K562 (cell line): Measurements from ENCODE around the gene WNK2. TPM values are rescaled to one million over a fixed set of nuclear protein-coding genes. Genes with fewer than 3 reads are reported as not detected.

ENCODE experiments used
- ATAC-seq: fragments of 200-7000 bp; cut with Tn5 transposase; 3 replicates; pipeline ENCODE4 v1.9.1; 2020; ENCODE audit warnings: moderate library complexity
- BruUV-seq: library from RNA; stranded (reverse); fragments of 400-500 nt; replicated peaks from 2 replicates; lab custom pipeline; 2021; lab: Mats Ljungman, UMichigan
- CTCF ChIA-PET: fragments of 300-600 bp; formaldehyde crosslinking; extraction: SDS; loops from one replicate; lab custom pipeline; 2021; ENCODE audit warnings: low intra/inter-chr PET ratio; lab: Yijun Ruan, JAX
- POLR2A ChIA-PET: fragments of 300-600, 350-650 bp; sonication (Branson Sonifier 250); formaldehyde crosslinking; extraction: SDS; loops from one replicate; lab custom pipeline; 2021; ENCODE audit warnings: antibody characterized with exemption, inconsistent platforms; lab: Yijun Ruan, JAX
- DNase-seq, 4 experiments: peaks; one replicate each; pipeline versions ENCODE4 v3.0.0 to v3.0.0-alpha.2; 2011 to 2018; ENCODE audit warnings: low spot score in 3 of 4, mixed read lengths in 3 of 4; ENCODE audit errors: extremely low read depth in 1 of 4
- FAIRE-seq: peaks from 2 replicates; lab custom pipeline; 2011; peaks lifted over from hg19 to GRCh38; lab: Jason Lieb, UNC
- H2AFZ ChIP-seq: 2 replicates; pipeline ENCODE4 v1.6.0; 2011; ENCODE audit warnings: low read depth, low read length, control low read depth, inconsistent platforms
- H3K27ac ChIP-seq: fragments of 200-600 bp; 3 replicates; pipeline ENCODE4 v1.8.0; 2011; ENCODE audit warnings: low read depth, mild to moderate bottlenecking, control low read depth, inconsistent platforms, low read length, moderate library complexity, mixed read lengths; ENCODE audit errors: extremely low read depth
- H3K27me3 ChIP-seq, 2 experiments: fragments of 300-600 bp in 1 of 2; 2 replicates in 1 of 2; 3 replicates in 1 of 2; pipeline versions ENCODE4 v1.6.0 to v1.8.0; 2011; ENCODE audit warnings: inconsistent platforms in 2 of 2, low read length in 2 of 2, mild to moderate bottlenecking in 1 of 2, mixed read lengths in 1 of 2, moderate library complexity in 1 of 2; ENCODE audit not compliant: control insufficient read depth in 2 of 2, insufficient read depth in 2 of 2
- H3K36me3 ChIP-seq: fragments of 300-600 bp; 3 replicates; pipeline ENCODE4 v1.8.0; 2011; ENCODE audit warnings: mild to moderate bottlenecking, low read length, inconsistent platforms; ENCODE audit not compliant: control insufficient read depth, insufficient read depth
- H3K4me1 ChIP-seq, 2 experiments: fragments of 200-600 bp in 1 of 2; replicated peaks in 1 of 2; 2 replicates in 1 of 2; 3 replicates in 1 of 2; pipeline versions ENCODE4 v1.5.1 to v1.8.0; 2011; ENCODE audit warnings: inconsistent platforms in 2 of 2, low read length in 2 of 2, mild to moderate bottlenecking in 1 of 2, mixed read lengths in 1 of 2, moderate library complexity in 1 of 2; ENCODE audit not compliant: control insufficient read depth in 2 of 2, insufficient read depth in 2 of 2
- H3K4me2 ChIP-seq: 2 replicates; pipeline ENCODE4 v1.6.1; 2011; ENCODE audit warnings: low read length, control low read depth, inconsistent platforms, mixed read lengths; ENCODE audit not compliant: insufficient read depth
- H3K4me3 ChIP-seq: fragments of 200-600 bp; sonication (generic), shearing (Covaris generic); 2 replicates; pipeline ENCODE4 v1.5.1; 2016; ENCODE audit warnings: control low read depth, inconsistent platforms
- H3K79me2 ChIP-seq: fragments of 200-600 bp; 3 replicates; pipeline ENCODE4 v1.8.0; 2011; ENCODE audit warnings: low read length, inconsistent platforms; ENCODE audit not compliant: control insufficient read depth, insufficient read depth
- H3K9ac ChIP-seq, 2 experiments: 2 replicates each; pipeline versions ENCODE4 v1.6.0 to v1.6.1; 2011; ENCODE audit warnings: low read depth in 2 of 2, low read length in 2 of 2, control low read depth in 1 of 2, inconsistent platforms in 1 of 2, mild to moderate bottlenecking in 1 of 2, mixed read lengths in 1 of 2; ENCODE audit not compliant: insufficient read depth in 1 of 2
- H3K9me1 ChIP-seq: one replicate; pipeline ENCODE4 v1.6.0; 2011; ENCODE audit warnings: inconsistent platforms, mild to moderate bottlenecking, low read length, moderate library complexity; ENCODE audit not compliant: control insufficient read depth, insufficient read depth
- H3K9me3 ChIP-seq: replicated peaks from 2 replicates; pipeline ENCODE4 v1.5.1; 2011; ENCODE audit warnings: low read depth, low read length, inconsistent platforms; ENCODE audit not compliant: control insufficient read depth, insufficient read depth
- H4K20me1 ChIP-seq: replicated peaks from 2 replicates; pipeline ENCODE4 v1.6.1; 2011; ENCODE audit warnings: low read length, inconsistent platforms, mixed read lengths; ENCODE audit not compliant: control insufficient read depth, insufficient read depth
- C11orf30 ChIP-seq: fragments of 450-650 bp; IDR thresholded peaks from 2 replicates; pipeline ENCODE4 v1.6.1; 2016; ENCODE audit warnings: low read depth, mild to moderate bottlenecking
- LARP7 ChIP-seq: fragments of 450-650 bp; IDR thresholded peaks from 2 replicates; pipeline ENCODE4 v1.6.1; 2016
- MAFG ChIP-seq: fragments of 450-650 bp; conservative IDR thresholded peaks from 2 replicates; pipeline ENCODE4 v1.6.1; 2016; ENCODE audit warnings: missing genetic modification characterization, missing compliant biosample characterization
- U2AF2 ChIP-seq: fragments of 200-400 bp; formaldehyde crosslinking; optimal IDR thresholded peaks from 2 replicates; pipeline ENCODE3; 2017; ENCODE audit warnings: low read depth, mild to moderate bottlenecking, low read length
- ZC3H4 ChIP-seq: sonication (generic); formaldehyde crosslinking; IDR thresholded peaks from 2 replicates; pipeline ENCODE4 v1.9.0; 2021; ENCODE audit warnings: missing genetic modification reagents, borderline replicate concordance
- ZNF316 ChIP-seq: fragments of 450-650 bp; IDR thresholded peaks from 2 replicates; pipeline ENCODE4 v1.6.1; 2016
- WGBS: fragments of 100-300 bp; shearing (Covaris generic); methylation state at CpG from one replicate; pipeline ENCODE4 v1.1.6; 2016; ENCODE audit warnings: low coverage, mixed read lengths; ENCODE audit not compliant: insufficient coverage; ENCODE audit errors: missing lambda C conversion rate; 5-methylcytosine and 5-hydroxymethylcytosine counted together
- in situ Hi-C: fragments of 300-500 bp; cut with MboI; formaldehyde crosslinking; loops from 4 replicates; pipeline ENCODE4 v1.15.0; 2018; ENCODE audit warnings: inconsistent platforms, mixed read lengths
- intact Hi-C: fragments of 100-400 bp; cut with micrococcal nuclease; formaldehyde crosslinking; loops from 2 replicates; pipeline ENCODE4 v1.14.2; 2022
- polyA plus RNA-seq, 8 experiments: library from polyadenylated mRNA; depleted of rRNA in 4 of 8; stranded (reverse) in 5 of 8; unstranded in 3 of 8; fragments of >200 nt; fragmentation: Nextera tagmentation in 2 of 8; fragmentation: Illumina TruSeq in 1 of 8; extraction: Ambion mirVana in 2 of 8; extraction: Trizol in 1 of 8; gene quantifications; 2 replicates each; pipeline versions ENCODE4 v1.2.1 to v1.2.3, GENCODE V29; 2011 to 2014; ENCODE audit warnings: inconsistent platforms in 1 of 8, missing spikeins in 1 of 8
- total RNA-seq, 7 experiments: library from RNA; depleted of rRNA in 6 of 7; stranded (reverse); fragments of >200 nt in 6 of 7; fragmentation: Illumina TruSeq in 2 of 7; extraction: Trizol in 2 of 7; gene quantifications; 2 replicates each; pipeline versions ENCODE4 v1.2.1 to v1.2.3, GENCODE V29; 2011 to 2021; ENCODE audit warnings: low replicate concordance in 1 of 7

WNK2 gene
- total and polyA plus RNA-seq, 9 of the 15 experiments (the other 6 are each of a cell fraction or from before 2014, with no cell fraction given) = 0.36 to 3.3 (median 0.64) TPM; not detected in 2

DNA sequence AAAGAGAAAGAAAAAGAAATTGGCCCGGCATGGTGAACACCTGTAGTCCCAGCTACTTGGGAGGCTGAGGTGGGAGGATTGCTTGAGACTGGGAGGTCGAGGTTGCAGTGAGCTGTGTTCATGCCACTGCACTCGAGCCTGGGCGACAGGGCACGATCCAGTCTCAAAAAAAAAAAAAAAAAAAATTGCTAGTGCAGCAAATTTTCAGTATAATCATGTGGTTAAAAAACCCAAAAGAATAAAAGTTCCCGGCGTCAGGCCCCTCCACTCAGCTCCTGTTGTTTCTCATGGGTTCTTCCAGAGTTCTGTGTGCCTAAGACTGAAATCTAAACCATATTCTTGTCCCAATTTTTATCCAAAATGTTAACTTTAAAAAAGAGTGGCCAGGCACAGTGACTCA, 49.1 kb downstream of the WNK2 start:
- CTCF ChIA-PET = no interaction called here

DNA sequence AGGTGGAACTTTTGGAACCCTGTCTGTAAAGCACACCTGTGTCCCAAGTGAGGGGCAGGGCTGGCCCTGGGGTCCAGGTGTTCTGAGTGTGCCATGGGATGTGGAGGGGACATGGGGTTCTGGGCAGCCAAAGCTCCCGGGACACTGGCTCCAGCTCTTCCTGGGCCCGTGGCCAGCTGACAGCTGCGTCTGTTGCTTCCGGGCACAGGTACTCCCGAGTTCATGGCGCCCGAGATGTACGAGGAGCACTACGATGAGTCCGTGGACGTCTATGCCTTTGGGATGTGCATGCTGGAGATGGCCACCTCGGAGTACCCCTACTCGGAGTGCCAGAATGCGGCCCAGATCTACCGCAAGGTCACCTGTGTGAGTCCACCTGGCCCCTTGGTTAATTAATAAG, 50.7 kb downstream of the WNK2 start:
- CTCF ChIA-PET = no interaction called here

More for the DNA sequence above, 49.1 kb downstream of the WNK2 start:
- Histone ChIP-seq H3K4me2 (no peak overlapping the region), H4K20me1 (peaks cover 10% of the 10 kb centered on the region; the same call in 1 of the 2 replicates), H2AFZ (no peak overlapping the region), H3K4me3 (no peak overlapping the region), H3K9me1 (no peaks in the 10 kb centered on the region), H3K27ac (no peak overlapping the region), H3K27me3 (peaks cover 4 to 78% of the 10 kb centered on the region in 2 experiments; a peak in 3 of 5 replicates), H3K79me2 (no peaks in the 10 kb centered on the region), H3K4me1 (no peaks in the 10 kb centered on the region; a peak in 1 of 5 replicates), H3K36me3 (no peaks in the 10 kb centered on the region), H3K9ac (no peak overlapping the region), H3K9me3 (no peaks in the 10 kb centered on the region)
- DNase-seq (no peak), ATAC-seq (no peak), FAIRE-seq (no peak)
- in situ Hi-C loops = no loop called here
- no TSS peak for BruUV-seq
- WGBS = 1% methylated on average over 7 of the region's 7 CpGs
- POLR2A ChIA-PET = no interaction called here
- intact Hi-C loops = no loop called here
- TF ChIP-seq ZC3H4 (CRISPR knock-in tag) (no peak), MAFG (tag) (peak; percentile 58), C11orf30 (peak; percentile 56; the same call in 1 of the 2 replicates), ZNF316 (peak; percentile 68)

More for the DNA sequence above, 50.7 kb downstream of the WNK2 start:
- H3K4me3 ChIP-seq = no peak overlapping the region
- no peak overlapping the region for H3K9ac ChIP-seq
- ATAC-seq (no peak), DNase-seq (no peak), FAIRE-seq (no peak)
- no peaks in the 10 kb centered on the region for H3K36me3 ChIP-seq
- no peaks in the 10 kb centered on the region; a peak in 1 of 5 replicates for H3K4me1 ChIP-seq
- intact Hi-C loops (no loop called here), in situ Hi-C loops (no loop called here)
- no peaks in the 10 kb centered on the region for H3K9me1 ChIP-seq
- POLR2A ChIA-PET = interaction anchor here (0.6 to 1.1 kb wide), 3 partner anchors 12 to 71 kb away, joined by 3 to 4 read pairs (median 4); no protein-coding TSS in a partner anchor
- TF ChIP-seq LARP7 (no peak), U2AF2 (no peak)
- H3K4me2 ChIP-seq = no peak overlapping the region
- H4K20me1 ChIP-seq = peaks cover 7% of the 10 kb centered on the region; the same call in 1 of the 2 replicates
- WGBS = 15% methylated on average over 14 of the region's 15 CpGs
- H3K79me2 ChIP-seq = no peaks in the 10 kb centered on the region
- no peaks in the 10 kb centered on the region for H3K9me3 ChIP-seq
- H2AFZ ChIP-seq = no peak overlapping the region
- H3K27me3 ChIP-seq = peaks cover 0 to 72% of the 10 kb centered on the region in 2 experiments; a peak in 3 of 5 replicates
- BruUV-seq = no TSS peak
- H3K27ac ChIP-seq = no peak overlapping the region
